ENCODE results near the gene IPO5.

GRCh38 chr13:97904059-97904458 lies 49.4 kb upstream of the IPO5 start:
- no peak for TF ChIP-seq POLR2A (IDR thresholded peaks at IDR 0.05)
- TF ChIP-seq CTCF (IDR thresholded peaks at IDR 0.05) = no peak

Measured in testis (tissue), 2 donors.